Measurements from ENCODE around the gene RHOV. TPM values are rescaled to one million over a fixed set of nuclear protein-coding genes. Genes with fewer than 3 reads are reported as not detected.
A peak's percentile ranks its signal among the peaks of the same experiment; 100 is the strongest.

Gene RHOV
- total RNA-seq, 2 donors from 2014 or later: not detected

- Mint-ChIP-seq H3K27ac (no peak overlapping the region), H3K36me3 (no peaks in the 10 kb centered on the region), H3K4me1 (ENCODE audit: low read depth in 2 of 2) (peaks cover 4 to 6% of the 10 kb centered on the region in 2 donors), H3K9me3 (no peaks in the 10 kb centered on the region), H3K27me3 (no peaks in the 10 kb centered on the region), H3K4me3 (no peak overlapping the region)
- ATAC-seq: no peak
- no peak for DNase-seq (ENCODE audit: low spot score)
Observed at GRCh38 chr15:40911141-40911540, 37.1 kb upstream of the RHOV start.

DNA sequence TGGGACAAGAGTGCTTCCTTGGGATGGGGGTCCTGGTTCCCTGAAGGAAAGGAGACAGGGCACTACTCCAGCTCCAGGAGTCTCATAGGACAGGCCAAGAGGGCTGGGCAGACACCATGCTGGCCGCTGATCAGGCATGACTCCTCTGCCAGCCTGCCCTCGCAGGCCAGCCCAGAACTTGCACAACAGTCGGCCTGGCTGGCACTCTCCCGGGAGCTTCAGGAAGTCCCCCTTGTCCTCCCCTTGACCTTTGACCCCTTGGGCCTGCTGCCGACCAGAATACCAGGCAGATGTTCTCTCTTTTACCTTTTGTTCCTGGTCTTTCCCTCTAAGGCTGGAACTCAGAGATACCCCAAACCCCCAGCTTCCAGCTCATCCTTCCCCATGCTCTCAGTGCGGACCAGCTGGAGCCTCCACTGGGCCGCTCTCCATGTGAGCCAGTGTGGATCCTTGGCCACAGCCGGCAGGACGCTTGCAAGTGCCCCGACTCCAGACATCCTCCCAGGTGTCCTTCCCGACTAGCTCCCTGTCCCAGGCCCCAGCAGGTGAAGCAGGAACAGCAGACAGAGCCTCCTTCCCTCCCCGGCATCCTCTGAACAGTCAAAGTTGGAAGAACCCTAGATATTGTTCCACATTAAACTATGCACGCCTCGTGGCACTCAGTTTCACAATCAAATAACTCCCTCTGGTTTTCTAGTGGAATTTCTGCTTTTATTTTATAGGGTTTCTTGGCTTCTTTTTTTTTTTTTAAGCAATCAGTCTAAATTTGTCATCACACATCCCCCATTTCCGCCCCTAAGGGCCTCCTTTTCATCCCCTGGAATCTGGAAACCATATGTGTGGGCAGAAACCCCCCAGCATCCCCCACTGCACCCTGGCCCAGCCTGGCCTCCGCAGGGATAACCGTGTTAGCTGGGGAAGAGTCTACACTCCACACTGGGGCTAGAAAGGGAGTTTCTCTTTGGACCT, 35.9 kb upstream of the RHOV start:
- H3K36me3 Mint-ChIP-seq: no peaks in the 10 kb centered on the region
- H3K4me1 Mint-ChIP-seq (ENCODE audit: low read depth in 2 of 2): peaks cover 4 to 6% of the 10 kb centered on the region in 2 donors
- H3K27me3 Mint-ChIP-seq: no peaks in the 10 kb centered on the region
- no peak for ATAC-seq
- H3K4me3 Mint-ChIP-seq: no peak overlapping the region
- no peak overlapping the region for H3K27ac Mint-ChIP-seq
- H3K9me3 Mint-ChIP-seq: no peaks in the 10 kb centered on the region
- DNase-seq (ENCODE audit: low spot score): no peak

DNA sequence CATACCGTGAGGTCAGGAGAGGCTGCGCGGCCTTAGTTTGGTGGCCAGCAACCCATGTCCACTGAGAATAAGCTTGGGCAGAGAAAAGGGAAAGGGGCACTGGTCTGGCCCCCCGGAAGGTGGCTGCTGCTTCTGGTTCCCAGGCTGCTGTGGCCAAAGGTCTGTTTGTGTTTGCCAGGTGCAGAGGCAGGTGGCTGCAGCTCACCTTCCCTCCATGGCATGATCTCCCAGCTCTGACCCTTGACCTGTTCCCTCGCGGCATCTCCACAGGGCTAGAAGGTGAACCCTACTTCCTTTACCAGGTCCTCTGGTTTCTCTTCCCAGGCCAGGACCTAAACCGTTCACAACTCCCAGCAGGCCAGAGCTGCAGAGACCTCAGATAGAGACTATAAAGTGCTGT, 34.1 kb upstream of the RHOV start:
- Mint-ChIP-seq H3K27me3 (no peaks in the 10 kb centered on the region), H3K4me1 (ENCODE audit: low read depth in 2 of 2) (peaks cover 14 to 19% of the 10 kb centered on the region in 2 donors), H3K27ac (peak overlapping the region in 1 of 2 donors; percentile 84), H3K4me3 (peak overlapping the region; percentile 15), H3K9me3 (no peaks in the 10 kb centered on the region), H3K36me3 (no peaks in the 10 kb centered on the region)
- no peak for DNase-seq (ENCODE audit: low spot score)
- no peak for ATAC-seq

- Mint-ChIP-seq H3K27me3 (no peaks in the 10 kb centered on the region), H3K27ac (peak overlapping the region; percentile 51 to 84), H3K9me3 (no peaks in the 10 kb centered on the region), H3K4me3 (peak overlapping the region; percentile 58), H3K36me3 (no peaks in the 10 kb centered on the region), H3K4me1 (ENCODE audit: low read depth in 2 of 2) (peaks cover 20 to 24% of the 10 kb centered on the region in 2 donors)
- ATAC-seq (peak; percentile 45 to 54), DNase-seq (ENCODE audit: low spot score) (peak; percentile 72)
Observed at GRCh38 chr15:40906991-40907802, 33.2 kb upstream of the RHOV start.

- H3K9me3 Mint-ChIP-seq: no peaks in the 10 kb centered on the region
- no peaks in the 10 kb centered on the region for H3K27me3 Mint-ChIP-seq
- H3K36me3 Mint-ChIP-seq: no peaks in the 10 kb centered on the region
- H3K4me3 Mint-ChIP-seq: peak overlapping the region; percentile 58
- peak overlapping the region in 1 of 2 donors; percentile 31 for H3K27ac Mint-ChIP-seq
- DNase-seq (ENCODE audit: low spot score) (peak; percentile 74), ATAC-seq (peak; percentile 83 to 85)
- peaks cover 22 to 24% of the 10 kb centered on the region in 2 donors for H3K4me1 Mint-ChIP-seq (ENCODE audit: low read depth in 2 of 2)
Observed at GRCh38 chr15:40906091-40906990, 32.3 kb upstream of the RHOV start.

DNA sequence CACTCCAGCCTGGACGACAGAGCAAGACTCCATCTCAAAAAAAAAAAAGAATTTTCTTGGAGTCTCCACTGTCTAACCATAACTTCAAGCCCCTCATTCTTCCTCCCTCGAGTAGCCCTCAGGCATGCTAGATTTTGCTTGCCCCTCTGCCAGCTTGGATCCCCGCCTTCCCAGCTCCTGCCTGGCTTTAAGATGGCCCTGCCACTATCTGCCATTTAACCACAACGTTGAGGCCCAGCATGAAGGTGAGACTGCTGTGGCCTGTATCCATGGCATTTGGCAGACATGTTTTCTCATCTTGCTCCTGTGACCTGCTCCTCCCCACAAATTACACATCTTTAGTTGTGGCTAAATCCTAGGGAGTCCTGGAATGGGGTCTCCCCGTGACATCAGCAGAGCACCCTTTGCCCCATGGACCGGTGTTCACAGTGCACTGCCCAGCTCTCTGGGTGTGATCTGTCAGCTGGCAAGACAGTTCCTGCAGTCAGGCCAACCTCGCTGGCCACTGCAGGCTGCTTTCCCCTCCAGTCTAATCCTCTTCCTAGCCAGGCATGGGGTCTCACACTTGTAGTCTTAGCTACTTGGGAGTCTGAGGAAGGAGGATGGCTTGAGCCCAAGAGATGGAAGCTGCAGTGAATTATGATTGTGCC, 30.6 kb upstream of the RHOV start:
- ATAC-seq (no peak), DNase-seq (ENCODE audit: low spot score) (peak; percentile 28)
- Mint-ChIP-seq H3K27ac (no peak overlapping the region), H3K36me3 (no peaks in the 10 kb centered on the region), H3K9me3 (no peaks in the 10 kb centered on the region), H3K27me3 (no peaks in the 10 kb centered on the region), H3K4me3 (no peak overlapping the region), H3K4me1 (ENCODE audit: low read depth in 2 of 2) (peaks cover 22 to 33% of the 10 kb centered on the region in 2 donors)

GRCh38 chr15:40902605-40903561, 28.8 kb upstream of the RHOV start:
- no peaks in the 10 kb centered on the region for H3K36me3 Mint-ChIP-seq
- peak; percentile 37 to 69 for ATAC-seq
- peaks cover 22 to 34% of the 10 kb centered on the region in 2 donors for H3K4me1 Mint-ChIP-seq (ENCODE audit: low read depth in 2 of 2)
- peak overlapping the region; percentile 26 to 60 for H3K27ac Mint-ChIP-seq
- H3K9me3 Mint-ChIP-seq: no peaks in the 10 kb centered on the region
- H3K27me3 Mint-ChIP-seq: no peaks in the 10 kb centered on the region
- H3K4me3 Mint-ChIP-seq: peak overlapping the region; percentile 39
- peak; percentile 65 for DNase-seq (ENCODE audit: low spot score)

DNA sequence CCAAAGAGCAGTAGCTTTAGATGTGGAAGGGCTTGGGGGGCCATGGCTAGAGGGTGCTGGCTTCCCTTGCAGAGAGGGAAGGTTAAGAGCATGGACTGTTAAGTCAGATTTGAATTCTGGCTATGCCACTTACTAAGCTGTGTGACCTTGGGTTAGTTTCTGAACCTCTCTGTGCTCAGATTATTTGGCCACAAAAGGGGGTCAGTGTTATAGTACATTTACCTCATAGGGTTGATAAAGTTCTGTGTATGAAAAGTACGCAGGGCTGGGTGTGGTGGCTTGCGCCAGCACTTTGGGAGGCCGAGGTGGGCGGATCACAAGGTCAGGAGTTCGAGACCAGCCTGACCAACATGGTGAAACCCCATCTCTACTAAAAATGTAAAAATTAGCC, 27.0 kb upstream of the RHOV start:
- Mint-ChIP-seq H3K36me3 (no peaks in the 10 kb centered on the region), H3K4me1 (ENCODE audit: low read depth in 2 of 2) (peaks cover 20 to 33% of the 10 kb centered on the region in 2 donors), H3K27me3 (no peaks in the 10 kb centered on the region), H3K27ac (no peak overlapping the region), H3K4me3 (no peak overlapping the region), H3K9me3 (no peaks in the 10 kb centered on the region)
- no peak for ATAC-seq
- no peak for DNase-seq (ENCODE audit: low spot score)

DNA sequence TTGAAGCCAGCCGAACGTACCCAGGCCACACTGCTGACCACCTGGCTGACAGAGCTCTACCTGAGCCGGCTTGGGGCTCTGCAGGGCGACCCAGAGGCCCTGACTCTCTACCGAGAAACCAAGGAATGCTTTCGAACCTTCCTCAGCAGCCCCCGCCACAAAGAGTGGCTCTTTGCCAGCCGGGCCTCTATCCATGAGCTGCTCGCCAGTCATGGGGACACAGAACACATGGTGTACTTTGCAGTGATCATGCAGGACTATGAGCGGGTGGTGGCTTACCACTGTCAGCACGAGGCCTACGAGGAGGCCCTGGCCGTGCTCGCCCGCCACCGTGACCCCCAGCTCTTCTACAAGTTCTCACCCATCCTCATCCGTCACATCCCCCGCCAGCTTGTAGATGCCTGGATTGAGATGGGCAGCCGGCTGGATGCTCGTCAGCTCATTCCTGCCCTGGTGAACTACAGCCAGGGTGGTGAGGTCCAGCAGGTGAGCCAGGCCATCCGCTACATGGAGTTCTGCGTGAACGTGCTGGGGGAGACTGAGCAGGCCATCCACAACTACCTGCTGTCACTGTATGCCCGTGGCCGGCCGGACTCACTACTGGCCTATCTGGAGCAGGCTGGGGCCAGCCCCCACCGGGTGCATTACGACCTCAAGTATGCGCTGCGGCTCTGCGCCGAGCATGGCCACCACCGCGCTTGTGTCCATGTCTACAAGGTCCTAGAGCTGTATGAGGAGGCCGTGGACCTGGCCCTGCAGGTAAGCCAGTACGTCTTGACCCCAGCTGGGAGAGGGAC, 26.4 kb upstream of the RHOV start:
- H3K36me3 Mint-ChIP-seq: no peaks in the 10 kb centered on the region
- peaks cover 24 to 39% of the 10 kb centered on the region in 2 donors for H3K4me1 Mint-ChIP-seq (ENCODE audit: low read depth in 2 of 2)
- H3K27ac Mint-ChIP-seq: no peak overlapping the region
- H3K4me3 Mint-ChIP-seq: no peak overlapping the region
- ATAC-seq (no peak), DNase-seq (ENCODE audit: low spot score) (peak; percentile 59)
- H3K27me3 Mint-ChIP-seq: no peaks in the 10 kb centered on the region
- no peaks in the 10 kb centered on the region for H3K9me3 Mint-ChIP-seq

DNA sequence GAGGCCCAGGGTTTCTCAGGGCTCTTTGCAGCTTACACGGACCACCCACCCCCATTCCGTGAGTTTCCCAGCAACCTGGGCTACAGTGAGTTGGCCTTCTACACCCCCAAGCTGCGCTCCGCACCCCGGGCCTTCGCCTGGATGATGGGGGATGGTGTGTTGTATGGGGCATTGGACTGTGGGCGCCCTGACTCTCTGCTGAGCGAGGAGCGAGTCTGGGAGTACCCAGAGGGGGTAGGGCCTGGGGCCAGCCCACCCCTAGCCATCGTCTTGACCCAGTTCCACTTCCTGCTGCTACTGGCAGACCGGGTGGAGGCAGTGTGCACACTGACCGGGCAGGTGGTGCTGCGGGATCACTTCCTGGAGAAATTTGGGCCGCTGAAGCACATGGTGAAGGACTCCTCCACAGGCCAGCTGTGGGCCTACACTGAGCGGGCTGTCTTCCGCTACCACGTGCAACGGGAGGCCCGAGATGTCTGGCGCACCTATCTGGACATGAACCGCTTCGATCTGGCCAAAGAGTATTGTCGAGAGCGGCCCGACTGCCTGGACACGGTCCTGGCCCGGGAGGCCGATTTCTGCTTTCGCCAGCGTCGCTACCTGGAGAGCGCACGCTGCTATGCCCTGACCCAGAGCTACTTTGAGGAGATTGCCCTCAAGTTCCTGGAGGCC, 25.6 kb upstream of the RHOV start:
- no peak overlapping the region for H3K4me3 Mint-ChIP-seq
- H3K27ac Mint-ChIP-seq: no peak overlapping the region
- H3K4me1 Mint-ChIP-seq (ENCODE audit: low read depth in 2 of 2): peaks cover 32 to 43% of the 10 kb centered on the region in 2 donors
- DNase-seq (ENCODE audit: low spot score): peak; percentile 58
- H3K36me3 Mint-ChIP-seq: no peaks in the 10 kb centered on the region
- H3K9me3 Mint-ChIP-seq: no peaks in the 10 kb centered on the region
- H3K27me3 Mint-ChIP-seq: no peaks in the 10 kb centered on the region
- ATAC-seq: no peak
